Endothelial cell of umbilical vein (primary cell): Measurements from ENCODE around the gene UBR4.

Source experiments
- POLR2AphosphoS5 ChIP-seq: IDR thresholded peaks from 2 replicates; pipeline ENCODE4 v1.6.1; 2012; ENCODE audit warnings: low read depth, mild to moderate bottlenecking, control low read depth, low read length, moderate library complexity; ENCODE audit not compliant: insufficient read depth
- TF ChIP-seq, protein P1 (sequence below), 2 donors: IDR thresholded peaks; 1 replicate in 1 of 2; 2 replicates in 1 of 2; pipeline ENCODE4 v1.5.1; 2011; ENCODE audit warnings: low read length in 2 of 2, mild to moderate bottlenecking in 2 of 2, moderate library complexity in 2 of 2, control low read depth in 1 of 2, inconsistent platforms in 1 of 2, low read depth in 1 of 2; ENCODE audit not compliant: insufficient read depth in 1 of 2; ENCODE audit errors: extremely low read depth in 1 of 2

DNA sequence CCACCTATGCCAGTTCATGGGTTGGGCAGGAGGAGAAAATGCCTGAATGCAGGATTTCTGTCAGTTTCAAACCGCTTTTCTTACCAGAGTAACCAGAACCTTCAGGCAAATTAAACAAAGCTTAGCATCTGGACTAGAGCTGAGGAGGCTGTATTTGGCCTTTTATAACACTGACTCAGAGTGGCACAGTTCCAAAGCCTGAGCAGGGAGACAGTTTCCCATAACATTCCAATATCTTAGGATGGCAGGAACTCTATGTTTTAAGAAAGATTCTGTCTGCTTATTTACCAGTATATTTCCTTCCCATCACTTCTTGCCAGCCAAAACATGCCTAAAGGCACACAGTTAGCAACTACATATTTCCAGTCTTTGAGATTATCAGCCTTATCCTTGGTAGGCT lies 46.8 kb downstream of the UBR4 start:
- no peak for TF ChIP-seq POLR2AphosphoS5
- TF ChIP-seq, protein P1, sequence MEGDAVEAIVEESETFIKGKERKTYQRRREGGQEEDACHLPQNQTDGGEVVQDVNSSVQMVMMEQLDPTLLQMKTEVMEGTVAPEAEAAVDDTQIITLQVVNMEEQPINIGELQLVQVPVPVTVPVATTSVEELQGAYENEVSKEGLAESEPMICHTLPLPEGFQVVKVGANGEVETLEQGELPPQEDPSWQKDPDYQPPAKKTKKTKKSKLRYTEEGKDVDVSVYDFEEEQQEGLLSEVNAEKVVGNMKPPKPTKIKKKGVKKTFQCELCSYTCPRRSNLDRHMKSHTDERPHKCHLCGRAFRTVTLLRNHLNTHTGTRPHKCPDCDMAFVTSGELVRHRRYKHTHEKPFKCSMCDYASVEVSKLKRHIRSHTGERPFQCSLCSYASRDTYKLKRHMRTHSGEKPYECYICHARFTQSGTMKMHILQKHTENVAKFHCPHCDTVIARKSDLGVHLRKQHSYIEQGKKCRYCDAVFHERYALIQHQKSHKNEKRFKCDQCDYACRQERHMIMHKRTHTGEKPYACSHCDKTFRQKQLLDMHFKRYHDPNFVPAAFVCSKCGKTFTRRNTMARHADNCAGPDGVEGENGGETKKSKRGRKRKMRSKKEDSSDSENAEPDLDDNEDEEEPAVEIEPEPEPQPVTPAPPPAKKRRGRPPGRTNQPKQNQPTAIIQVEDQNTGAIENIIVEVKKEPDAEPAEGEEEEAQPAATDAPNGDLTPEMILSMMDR (IDR thresholded peaks at IDR 0.05; ENCODE audit: extremely low read depth in 1 of 2, insufficient read depth in 1 of 2, low read depth in 1 of 2, low read length in 2 of 2): no peak
